Bronchial epithelial cell (primary cell): ENCODE data around the gene GRK3. TPM values are rescaled to one million over a fixed set of nuclear protein-coding genes. Genes with fewer than 3 reads are reported as not detected.

Experiments used
- DNase-seq: peaks from one replicate; pipeline ENCODE4 v3.0.0-alpha.2; 2010; ENCODE audit warnings: low read depth
- FAIRE-seq: peaks from 2 replicates; lab custom pipeline; 2011; peaks lifted over from hg19 to GRCh38; lab: Jason Lieb, UNC
- H3K27me3 ChIP-seq: 2 replicates; pipeline ENCODE4 v1.5.1; 2011; ENCODE audit warnings: low read length; ENCODE audit not compliant: control insufficient read depth, insufficient read depth
- H3K36me3 ChIP-seq: 2 replicates; pipeline ENCODE4 v1.5.1; 2011; ENCODE audit warnings: low read length; ENCODE audit not compliant: control insufficient read depth, insufficient read depth
- H3K4me3 ChIP-seq: 2 replicates; pipeline ENCODE4 v1.5.1; 2011; ENCODE audit warnings: mild to moderate bottlenecking, low read depth, low read length, control low read depth
- CTCF ChIP-seq: IDR thresholded peaks from 2 replicates; pipeline ENCODE4 v1.5.1; 2011; ENCODE audit warnings: mild to moderate bottlenecking, moderate library complexity, low read length, control low read depth, inconsistent platforms; ENCODE audit not compliant: insufficient read depth, severe bottlenecking
- total RNA-seq: library from RNA; depleted of rRNA; stranded (reverse); fragments of >200 nt; gene quantifications from 2 replicates; pipeline ENCODE4 v1.2.1, GENCODE V29; 2014

The GRK3 gene
- total RNA-seq, 1 donor from 2014 or later: 4.2 TPM

GRCh38 chr22:25626624-25626990 lies 62.1 kb downstream of the GRK3 start:
- H3K4me3 ChIP-seq: no peak overlapping the region
- FAIRE-seq (no peak), DNase-seq (no peak)

GRCh38 chr22:25627271-25627852 lies 62.9 kb downstream of the GRK3 start:
- no peak for TF ChIP-seq CTCF
- H3K4me3 ChIP-seq: no peak overlapping the region
- no peaks in the 10 kb centered on the region for H3K27me3 ChIP-seq
- H3K36me3 ChIP-seq: no peaks in the 10 kb centered on the region
- no peak for FAIRE-seq
- DNase-seq: peak; percentile 69

More at GRCh38 chr22:25626624-25626990, 62.1 kb downstream of the GRK3 start:
- no peak for TF ChIP-seq CTCF
- no peaks in the 10 kb centered on the region for H3K27me3 ChIP-seq
- H3K36me3 ChIP-seq: no peaks in the 10 kb centered on the region

- DNase-seq: no peak
- no peak for FAIRE-seq
- no peak overlapping the region for H3K4me3 ChIP-seq
- no peak for TF ChIP-seq CTCF
- H3K27me3 ChIP-seq: no peaks in the 10 kb centered on the region
- no peaks in the 10 kb centered on the region for H3K36me3 ChIP-seq
Measured at GRCh38 chr22:25628494-25628893, 64.0 kb downstream of the GRK3 start.

GRCh38 chr22:25629613-25630012 lies 65.1 kb downstream of the GRK3 start:
- no peaks in the 10 kb centered on the region for H3K36me3 ChIP-seq
- FAIRE-seq: peak; percentile 50
- H3K27me3 ChIP-seq: no peaks in the 10 kb centered on the region

GRCh38 chr22:25630447-25630846 lies 66.0 kb downstream of the GRK3 start:
- DNase-seq: no peak
- Histone ChIP-seq H3K27me3 (no peaks in the 10 kb centered on the region), H3K4me3 (no peak overlapping the region), H3K36me3 (no peaks in the 10 kb centered on the region)
- no peak for TF ChIP-seq CTCF
- FAIRE-seq: no peak

More at GRCh38 chr22:25629613-25630012, 65.1 kb downstream of the GRK3 start:
- no peak overlapping the region for H3K4me3 ChIP-seq
- no peak for TF ChIP-seq CTCF
- no peak for DNase-seq

GRCh38 chr22:25636323-25636722 lies 71.8 kb downstream of the GRK3 start:
- FAIRE-seq (no peak), DNase-seq (no peak)
- Histone ChIP-seq H3K27me3 (no peaks in the 10 kb centered on the region), H3K36me3 (no peaks in the 10 kb centered on the region), H3K4me3 (no peak overlapping the region)
- no peak for TF ChIP-seq CTCF
